Spinal cord (tissue), 10 donors: ENCODE data around the gene EML6. TPM values are rescaled to one million over a fixed set of nuclear protein-coding genes. Genes with fewer than 3 reads are reported as not detected.

Source experiments
- DNase-seq, 6 donors: peaks; one replicate each; pipeline versions ENCODE4 v3.0.0 to v3.0.0-alpha.2; 2013 to 2015; ENCODE audit warnings: low spot score in 6 of 6, low read depth in 4 of 6
- H3K27ac ChIP-seq: one replicate; pipeline ENCODE4 v1.5.1; 2013; ENCODE audit warnings: low read depth, low read length, control low read depth
- H3K27me3 ChIP-seq: one replicate; pipeline ENCODE4 v1.6.1; 2013; ENCODE audit warnings: low read length; ENCODE audit not compliant: control insufficient read depth, insufficient read depth
- H3K36me3 ChIP-seq: one replicate; pipeline ENCODE4 v1.6.1; 2013; ENCODE audit warnings: low read length; ENCODE audit not compliant: control insufficient read depth, insufficient read depth
- H3K4me1 ChIP-seq: one replicate; pipeline ENCODE4 v1.6.1; 2013; ENCODE audit warnings: low read length; ENCODE audit not compliant: control insufficient read depth, insufficient read depth
- H3K4me3 ChIP-seq: one replicate; pipeline ENCODE4 v1.5.1; 2013; ENCODE audit warnings: low read depth, low read length, control low read depth
- H3K9me3 ChIP-seq: one replicate; pipeline ENCODE4 v1.6.1; 2013; ENCODE audit warnings: low read length; ENCODE audit not compliant: control insufficient read depth, insufficient read depth
- whole genome bisulfite sequencing: methylation state at CpG from one replicate; pipeline ENCODE4 v1.1.5; 2013; ENCODE audit warnings: missing lambda C conversion rate; ENCODE audit not compliant: insufficient coverage; 5-methylcytosine and 5-hydroxymethylcytosine counted together
- polyA plus RNA-seq, 2 donors: library from polyadenylated mRNA; unstranded; fragments of 120-200 nt; gene quantifications; one replicate each; pipeline ENCODE4 v1.2.1, GENCODE V29; 2013; ENCODE audit not compliant: insufficient read length in 2 of 2
- total RNA-seq, 2 donors: library from RNA; depleted of rRNA in 1 of 2; stranded (reverse); fragments of 120-200 nt in 1 of 2; fragments of >200 nt in 1 of 2; gene quantifications; one replicate each; pipeline versions ENCODE4 v1.2.3 to v1.2.4, GENCODE V29; 2013 to 2014
- donor health status: healthy.

Gene EML6
- total and polyA plus RNA-seq, 4 donors = 6.9 to 22.6 (median 18.5) TPM

GRCh38 chr2:54897420-54898310 is 174.2 kb downstream of the EML6 start:
- no peaks in the 10 kb centered on the region for H3K4me1 ChIP-seq
- WGBS = 76% methylated on average over 9 of the region's 11 CpGs

GRCh38 chr2:54898456-54899226 is 175.2 kb downstream of the EML6 start:
- no peaks in the 10 kb centered on the region for H3K27me3 ChIP-seq
- H3K9me3 ChIP-seq = no peaks in the 10 kb centered on the region
- H3K4me3 ChIP-seq = no peak overlapping the region
- no peaks in the 10 kb centered on the region for H3K4me1 ChIP-seq
- no peaks in the 10 kb centered on the region for H3K36me3 ChIP-seq
- H3K27ac ChIP-seq = no peak overlapping the region
- peak in 2 of 6 donors; percentile 45 to 60 for DNase-seq
- WGBS = 94% methylated on average over 3 of the region's 7 CpGs

More at GRCh38 chr2:54897420-54898310, 174.2 kb downstream of the EML6 start:
- H3K27me3 ChIP-seq = no peaks in the 10 kb centered on the region
- H3K4me3 ChIP-seq = no peak overlapping the region
- no peaks in the 10 kb centered on the region for H3K36me3 ChIP-seq
- no peak overlapping the region for H3K27ac ChIP-seq
- H3K9me3 ChIP-seq = no peaks in the 10 kb centered on the region
- DNase-seq = no peak

- DNase-seq = peak in 2 of 6 donors; percentile 70 to 86
- no peak overlapping the region for H3K4me3 ChIP-seq
- WGBS = 80% methylated on average over 1 of the region's 5 CpGs
- no peaks in the 10 kb centered on the region for H3K36me3 ChIP-seq
- H3K4me1 ChIP-seq = no peaks in the 10 kb centered on the region
- no peaks in the 10 kb centered on the region for H3K9me3 ChIP-seq
- H3K27ac ChIP-seq = no peak overlapping the region
- no peaks in the 10 kb centered on the region for H3K27me3 ChIP-seq
Measured at GRCh38 chr2:54899576-54900200, 176.2 kb downstream of the EML6 start.

- DNase-seq = no peak
Measured at GRCh38 chr2:54901224-54901986, 177.9 kb downstream of the EML6 start.

GRCh38 chr2:54902763-54903162 is 179.3 kb downstream of the EML6 start:
- H3K4me3 ChIP-seq = no peak overlapping the region
- no peaks in the 10 kb centered on the region for H3K27me3 ChIP-seq
- DNase-seq = no peak
- H3K27ac ChIP-seq = no peak overlapping the region
- H3K36me3 ChIP-seq = no peaks in the 10 kb centered on the region
- no peaks in the 10 kb centered on the region for H3K9me3 ChIP-seq
- H3K4me1 ChIP-seq = peaks cover 9% of the 10 kb centered on the region
- no CpG with 5 or more reads among the region's 7 CpGs for whole genome bisulfite sequencing

More at GRCh38 chr2:54901224-54901986, 177.9 kb downstream of the EML6 start:
- no peak overlapping the region for H3K27ac ChIP-seq
- H3K4me3 ChIP-seq = no peak overlapping the region
- H3K9me3 ChIP-seq = no peaks in the 10 kb centered on the region
- no peaks in the 10 kb centered on the region for H3K36me3 ChIP-seq
- no peaks in the 10 kb centered on the region for H3K27me3 ChIP-seq
- WGBS = 62% methylated on average over 6 of the region's 9 CpGs
- peaks cover 3% of the 10 kb centered on the region for H3K4me1 ChIP-seq

- H3K27me3 ChIP-seq = no peaks in the 10 kb centered on the region
- DNase-seq = peak in 1 of 6 donors; percentile 10
- 93% methylated on average over 8 of the region's 9 CpGs for WGBS
- H3K4me1 ChIP-seq = peaks cover 9% of the 10 kb centered on the region
- no peak overlapping the region for H3K4me3 ChIP-seq
- H3K36me3 ChIP-seq = no peaks in the 10 kb centered on the region
- no peak overlapping the region for H3K27ac ChIP-seq
- H3K9me3 ChIP-seq = no peaks in the 10 kb centered on the region
Measured at GRCh38 chr2:54903736-54904554, 180.5 kb downstream of the EML6 start.

GRCh38 chr2:54904836-54905235 is 181.4 kb downstream of the EML6 start:
- Histone ChIP-seq H3K27ac (no peak overlapping the region), H3K36me3 (no peaks in the 10 kb centered on the region), H3K4me3 (no peak overlapping the region), H3K4me1 (peaks cover 9% of the 10 kb centered on the region), H3K9me3 (no peaks in the 10 kb centered on the region), H3K27me3 (no peaks in the 10 kb centered on the region)
- no peak for DNase-seq
- 89% methylated on average over 5 of the region's 5 CpGs for WGBS

GRCh38 chr2:54906716-54907115 is 183.3 kb downstream of the EML6 start:
- H3K4me1 ChIP-seq = peaks cover 9% of the 10 kb centered on the region
- H3K27me3 ChIP-seq = no peaks in the 10 kb centered on the region
- no peaks in the 10 kb centered on the region for H3K9me3 ChIP-seq
- DNase-seq = peak in 3 of 6 donors; percentile 46 to 88 (median 69)
- H3K4me3 ChIP-seq = no peak overlapping the region
- no peaks in the 10 kb centered on the region for H3K36me3 ChIP-seq
- H3K27ac ChIP-seq = no peak overlapping the region
- 25% methylated on average over 3 of the region's 3 CpGs for WGBS
